Central memory CD8-positive, alpha-beta T cell (primary cell): ENCODE results near the gene CIAO3.

ENCODE experiments used
- ATAC-seq: fragments of 150-1000 bp; cut with Tn5 transposase; replicated peaks from 2 replicates; pipeline ENCODE4 v1.10.0; 2022; ENCODE audit warnings: mild to moderate bottlenecking, moderate FRiP score, moderate number of reproducible peaks; ENCODE audit not compliant: poor library complexity, severe bottlenecking; ENCODE audit errors: extremely low read depth
- DNase-seq, 2 donors: peaks; one replicate each; pipeline ENCODE4 v3.0.0; 2021; ENCODE audit warnings: low spot score in 2 of 2
- H3K27ac Mint-ChIP-seq: one replicate; pipeline ENCODE4 v1.8.0; 2022; ENCODE audit warnings: low read depth, mild to moderate bottlenecking, moderate library complexity, mixed read lengths
- H3K27me3 Mint-ChIP-seq: one replicate; pipeline ENCODE4 v1.8.0; 2022; ENCODE audit warnings: mixed read lengths
- H3K36me3 Mint-ChIP-seq: one replicate; pipeline ENCODE4 v1.8.0; 2022; ENCODE audit warnings: mild to moderate bottlenecking, moderate library complexity, mixed read lengths; ENCODE audit not compliant: insufficient read depth
- H3K4me1 Mint-ChIP-seq: one replicate; pipeline ENCODE4 v1.8.0; 2022; ENCODE audit warnings: mixed read lengths
- H3K4me3 Mint-ChIP-seq: one replicate; pipeline ENCODE4 v1.8.0; 2022; ENCODE audit warnings: mild to moderate bottlenecking, moderate library complexity, mixed read lengths
- H3K9me3 Mint-ChIP-seq: one replicate; pipeline ENCODE4 v1.8.0; 2022; ENCODE audit warnings: mixed read lengths

CIAO3 gene

GRCh38 chr16:734981-735881 lies 5.6 kb downstream of the CIAO3 start:
- Mint-ChIP-seq H3K27ac (no peak overlapping the region), H3K9me3 (no peaks in the 10 kb centered on the region), H3K27me3 (no peaks in the 10 kb centered on the region), H3K36me3 (peaks cover 38% of the 10 kb centered on the region), H3K4me3 (no peak overlapping the region), H3K4me1 (peaks cover 6% of the 10 kb centered on the region)
- ATAC-seq (no peak), DNase-seq (no peak)

GRCh38 chr16:734208-734980 lies 6.4 kb downstream of the CIAO3 start:
- Mint-ChIP-seq H3K4me1 (peaks cover 6% of the 10 kb centered on the region), H3K36me3 (peaks cover 37% of the 10 kb centered on the region), H3K9me3 (no peaks in the 10 kb centered on the region), H3K27me3 (no peaks in the 10 kb centered on the region), H3K4me3 (no peak overlapping the region), H3K27ac (no peak overlapping the region)
- no peak for ATAC-seq
- DNase-seq = no peak

- Mint-ChIP-seq H3K4me1 (peaks cover 6% of the 10 kb centered on the region), H3K27ac (no peak overlapping the region), H3K27me3 (no peaks in the 10 kb centered on the region), H3K4me3 (no peak overlapping the region), H3K36me3 (peaks cover 34% of the 10 kb centered on the region), H3K9me3 (no peaks in the 10 kb centered on the region)
- ATAC-seq (no peak), DNase-seq (no peak)
Measured at GRCh38 chr16:733382-734207, 7.2 kb downstream of the CIAO3 start.

DNA sequence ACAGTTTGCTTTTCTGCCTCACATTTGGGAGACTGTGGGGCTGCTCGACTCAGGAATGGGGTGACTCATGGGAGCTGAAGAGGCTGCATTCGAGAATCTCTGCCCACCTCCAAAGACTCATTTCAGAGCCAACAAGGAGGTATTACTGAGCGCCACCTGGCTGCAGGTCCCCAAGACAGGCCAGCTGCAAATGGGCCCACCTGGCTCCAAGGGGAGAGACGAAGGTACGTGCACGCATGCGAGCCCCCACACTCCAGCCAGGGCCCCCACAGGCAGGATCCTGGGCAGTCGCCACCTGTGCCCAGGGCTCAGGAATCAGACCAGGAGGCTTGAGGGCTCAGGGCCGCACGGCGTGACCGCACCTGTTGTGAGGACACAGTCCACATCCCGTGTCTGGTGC lies 7.9 kb downstream of the CIAO3 start:
- DNase-seq = no peak
- peaks cover 30% of the 10 kb centered on the region for H3K36me3 Mint-ChIP-seq
- no peak for ATAC-seq
- no peak overlapping the region for H3K4me3 Mint-ChIP-seq
- H3K27me3 Mint-ChIP-seq = no peaks in the 10 kb centered on the region
- no peak overlapping the region for H3K27ac Mint-ChIP-seq
- no peaks in the 10 kb centered on the region for H3K9me3 Mint-ChIP-seq
- H3K4me1 Mint-ChIP-seq = peaks cover 6% of the 10 kb centered on the region

DNA sequence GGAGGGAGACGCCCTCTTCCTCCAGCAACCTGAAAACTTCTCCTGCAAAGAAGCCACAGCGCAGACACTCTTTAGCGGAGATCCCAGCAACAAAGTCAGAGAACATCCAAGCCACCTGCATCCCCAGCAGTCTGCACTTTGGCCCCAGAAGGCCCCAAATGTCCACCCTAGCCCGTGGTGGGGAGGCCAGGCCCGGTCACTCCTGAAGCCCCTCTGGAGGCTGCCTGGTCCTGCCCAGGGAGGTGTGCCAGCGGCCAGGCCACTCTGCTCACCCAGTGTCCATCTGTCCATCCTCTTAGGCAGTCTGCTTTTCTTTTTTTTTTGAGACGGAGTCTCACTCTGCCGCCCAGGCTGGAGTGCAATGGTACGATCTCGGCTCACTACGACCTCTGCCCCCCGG lies 8.5 kb downstream of the CIAO3 start:
- DNase-seq (no peak), ATAC-seq (no peak)
- no peak overlapping the region for H3K4me3 Mint-ChIP-seq
- H3K27me3 Mint-ChIP-seq = no peaks in the 10 kb centered on the region
- H3K9me3 Mint-ChIP-seq = no peaks in the 10 kb centered on the region
- H3K36me3 Mint-ChIP-seq = peaks cover 30% of the 10 kb centered on the region
- H3K4me1 Mint-ChIP-seq = peaks cover 6% of the 10 kb centered on the region
- no peak overlapping the region for H3K27ac Mint-ChIP-seq

DNA sequence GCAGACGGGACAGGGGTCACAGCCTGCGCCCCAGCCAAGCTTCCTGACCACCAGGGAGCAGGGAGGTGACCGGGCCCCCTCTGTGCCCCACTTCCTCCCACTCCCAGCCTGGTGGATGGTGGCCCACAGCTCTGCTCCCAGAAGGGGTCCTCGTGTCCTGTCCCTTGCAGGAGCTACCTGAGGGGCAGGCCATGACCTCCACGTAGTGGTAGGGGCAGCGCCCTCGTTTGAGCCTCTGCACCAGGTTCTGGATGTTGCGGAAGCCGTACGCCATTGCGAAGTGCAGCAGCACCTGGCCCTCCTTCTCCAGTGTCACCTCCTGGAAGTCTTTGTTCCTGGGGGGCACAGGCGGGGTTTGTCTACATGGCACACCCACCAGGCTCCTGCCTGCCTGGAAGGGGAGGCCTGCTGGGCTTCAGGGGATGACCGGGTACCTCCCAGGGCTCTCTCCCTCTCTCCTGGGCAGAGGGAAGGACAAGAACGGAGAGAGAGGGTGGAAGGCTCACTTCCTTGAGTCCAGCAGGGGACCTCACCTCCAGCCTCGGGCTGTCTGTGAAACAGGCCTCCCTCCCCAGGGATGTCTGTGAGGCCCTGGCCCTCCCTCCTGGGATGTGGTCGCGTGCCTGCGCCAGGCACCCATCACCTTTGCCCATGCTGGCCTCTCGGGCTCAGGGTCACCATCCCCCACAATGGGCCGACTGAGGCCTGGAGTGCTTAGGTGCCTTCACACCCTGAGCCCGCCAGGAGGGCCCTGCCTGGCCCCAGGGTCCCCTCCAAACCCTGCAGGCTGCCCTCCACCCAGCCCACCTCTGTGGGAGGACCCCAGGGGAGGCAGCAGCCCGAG lies 9.9 kb downstream of the CIAO3 start:
- DNase-seq = no peak
- Mint-ChIP-seq H3K9me3 (no peaks in the 10 kb centered on the region), H3K27me3 (no peaks in the 10 kb centered on the region), H3K4me1 (peaks cover 6% of the 10 kb centered on the region), H3K36me3 (peaks cover 22% of the 10 kb centered on the region), H3K4me3 (no peak overlapping the region), H3K27ac (no peak overlapping the region)
- no peak for ATAC-seq

DNA sequence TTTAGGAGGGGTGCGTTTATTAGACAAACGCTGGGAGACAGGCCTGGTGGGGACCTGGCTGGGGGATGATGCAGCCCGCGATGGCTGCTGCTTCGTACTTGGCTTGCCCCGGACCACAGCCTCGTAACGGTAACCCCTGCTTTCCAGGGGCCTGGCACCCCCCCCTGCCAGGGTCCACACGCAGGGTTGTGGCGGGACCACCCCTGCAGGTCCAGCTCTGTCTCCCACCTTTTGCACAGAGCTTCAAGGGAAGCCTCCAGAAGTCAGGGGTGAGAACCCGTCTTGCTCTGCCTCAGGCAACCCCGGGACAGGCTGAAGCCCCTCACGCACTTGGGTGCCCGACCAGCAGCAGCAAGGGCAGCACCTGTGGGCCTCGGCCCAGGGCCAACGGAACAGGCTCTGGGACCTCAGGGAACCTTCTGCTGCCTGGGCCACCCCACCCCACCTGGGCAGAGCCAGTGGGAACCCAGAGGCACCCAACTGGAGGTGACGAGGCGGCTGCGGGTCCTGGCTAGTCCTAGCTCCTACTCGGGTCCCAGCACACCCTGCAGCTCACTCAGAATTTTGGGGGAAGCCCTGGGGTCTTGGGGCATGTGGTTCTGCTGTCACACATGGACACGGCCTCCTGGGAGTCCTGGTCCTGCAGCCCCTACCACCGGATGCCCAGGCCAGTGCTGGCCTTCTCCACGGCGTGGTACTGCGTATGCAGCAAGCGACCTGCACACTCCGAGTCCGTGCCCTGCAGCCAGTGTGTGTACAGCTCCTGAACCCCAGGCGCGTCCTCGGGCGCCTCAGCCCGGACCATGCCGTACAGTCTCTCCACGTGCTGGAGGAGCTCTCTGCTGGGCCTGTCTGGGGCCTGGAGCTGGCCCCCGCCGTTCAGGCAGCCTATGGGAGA lies 10.8 kb downstream of the CIAO3 start:
- H3K9me3 Mint-ChIP-seq = no peaks in the 10 kb centered on the region
- H3K36me3 Mint-ChIP-seq = peaks cover 20% of the 10 kb centered on the region
- H3K27me3 Mint-ChIP-seq = no peaks in the 10 kb centered on the region
- DNase-seq (no peak), ATAC-seq (no peak)
- no peak overlapping the region for H3K27ac Mint-ChIP-seq
- H3K4me3 Mint-ChIP-seq = no peak overlapping the region
- peaks cover under 1% of the 10 kb centered on the region for H3K4me1 Mint-ChIP-seq

DNA sequence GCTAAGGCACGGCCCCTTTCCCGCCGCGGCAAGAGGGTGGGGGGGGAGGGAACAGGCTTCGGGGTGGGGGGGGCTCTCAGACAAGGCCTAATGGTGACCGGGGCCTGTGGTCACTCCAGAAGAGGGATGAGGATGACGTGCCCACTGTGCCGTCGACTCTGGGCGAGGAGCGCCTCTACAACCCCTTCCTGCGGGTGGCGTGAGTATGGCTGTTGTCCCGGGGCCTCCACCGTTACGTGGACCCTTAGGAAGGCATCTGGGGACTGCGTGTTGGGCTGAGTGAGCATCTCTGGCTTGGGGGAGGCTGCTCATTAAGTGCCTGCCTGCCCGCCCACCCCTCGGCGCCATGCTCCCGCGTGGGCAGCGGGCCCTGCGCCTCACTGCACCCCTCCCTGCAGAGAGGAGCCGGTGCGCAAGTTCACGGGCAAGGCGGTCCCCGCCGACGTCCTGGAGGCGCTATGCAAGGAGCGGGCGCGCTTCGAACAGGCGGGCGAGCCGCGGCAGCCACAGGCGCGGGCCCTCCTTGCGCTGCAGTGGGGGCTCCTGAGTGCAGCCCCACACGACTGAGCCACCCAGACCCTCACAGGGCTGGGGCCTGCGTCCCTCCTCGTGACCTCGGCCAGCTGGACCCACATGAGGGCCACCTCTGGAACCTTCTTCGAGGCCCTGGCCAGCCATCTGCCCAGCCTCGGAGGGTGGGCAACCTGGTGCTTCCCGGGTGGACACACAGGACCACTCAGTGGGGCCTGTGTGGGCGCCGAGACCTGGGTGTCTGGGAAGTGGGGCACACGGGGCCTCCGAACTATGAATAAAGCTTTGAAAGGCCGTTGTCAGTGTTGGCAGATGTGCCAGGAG lies 11.7 kb downstream of the CIAO3 start:
- no peak for ATAC-seq
- DNase-seq = no peak
- Mint-ChIP-seq H3K36me3 (peaks cover 18% of the 10 kb centered on the region), H3K4me3 (peak overlapping the region; percentile 69), H3K9me3 (no peaks in the 10 kb centered on the region), H3K27me3 (no peaks in the 10 kb centered on the region), H3K27ac (no peak overlapping the region), H3K4me1 (no peaks in the 10 kb centered on the region)

- DNase-seq (peak; percentile 57 to 71), ATAC-seq (peak; percentile 77)
- peak overlapping the region; percentile 69 for H3K4me3 Mint-ChIP-seq
- no peak overlapping the region for H3K27ac Mint-ChIP-seq
- no peaks in the 10 kb centered on the region for H3K4me1 Mint-ChIP-seq
- no peaks in the 10 kb centered on the region for H3K9me3 Mint-ChIP-seq
- peaks cover 18% of the 10 kb centered on the region for H3K36me3 Mint-ChIP-seq
- no peaks in the 10 kb centered on the region for H3K27me3 Mint-ChIP-seq
Measured at GRCh38 chr16:728131-728889, 12.5 kb downstream of the CIAO3 start.

- H3K9me3 Mint-ChIP-seq = no peaks in the 10 kb centered on the region
- peak overlapping the region; percentile 56 for H3K4me3 Mint-ChIP-seq
- peaks cover 18% of the 10 kb centered on the region for H3K36me3 Mint-ChIP-seq
- ATAC-seq = peak; percentile 48
- no peaks in the 10 kb centered on the region for H3K4me1 Mint-ChIP-seq
- no peak overlapping the region for H3K27ac Mint-ChIP-seq
- H3K27me3 Mint-ChIP-seq = no peaks in the 10 kb centered on the region
- no peak for DNase-seq
Measured at GRCh38 chr16:727291-727977, 13.4 kb downstream of the CIAO3 start.
